ENCODE data around the gene CLDN6. TPM values are rescaled to one million over a fixed set of nuclear protein-coding genes. Genes with fewer than 3 reads are reported as not detected.

The CLDN6 gene
- total RNA-seq, 4 donors from 2014 or later: not detected

DNA sequence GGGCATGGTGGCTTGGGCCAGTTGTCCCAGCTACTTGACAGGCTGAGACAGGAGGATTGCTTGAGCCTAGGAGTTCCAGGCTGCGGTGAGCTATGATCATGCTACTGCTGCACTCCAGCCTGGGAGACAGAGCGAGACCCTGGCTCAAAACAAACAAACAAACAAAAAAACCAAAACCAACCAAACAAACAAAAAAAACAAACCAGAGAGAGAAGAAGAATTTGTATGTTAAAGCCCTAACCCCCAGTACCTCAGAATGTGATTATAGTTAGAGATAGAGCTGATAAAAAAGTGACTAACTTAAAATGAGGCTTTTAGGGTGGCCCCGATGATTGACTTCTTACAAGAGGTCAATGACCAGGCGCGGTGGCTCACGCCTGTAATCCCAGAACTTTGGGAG, 26.7 kb upstream of the CLDN6 start:
- no peak for DNase-seq
- no peaks in the 10 kb centered on the region for H3K36me3 ChIP-seq
- no peak overlapping the region for H3K27ac ChIP-seq
- intact Hi-C loops (cut with DNase I): no loop called here
- no peak overlapping the region for H3K4me3 ChIP-seq (replicated peaks in 1 of 3)
- TF ChIP-seq, protein P1, sequence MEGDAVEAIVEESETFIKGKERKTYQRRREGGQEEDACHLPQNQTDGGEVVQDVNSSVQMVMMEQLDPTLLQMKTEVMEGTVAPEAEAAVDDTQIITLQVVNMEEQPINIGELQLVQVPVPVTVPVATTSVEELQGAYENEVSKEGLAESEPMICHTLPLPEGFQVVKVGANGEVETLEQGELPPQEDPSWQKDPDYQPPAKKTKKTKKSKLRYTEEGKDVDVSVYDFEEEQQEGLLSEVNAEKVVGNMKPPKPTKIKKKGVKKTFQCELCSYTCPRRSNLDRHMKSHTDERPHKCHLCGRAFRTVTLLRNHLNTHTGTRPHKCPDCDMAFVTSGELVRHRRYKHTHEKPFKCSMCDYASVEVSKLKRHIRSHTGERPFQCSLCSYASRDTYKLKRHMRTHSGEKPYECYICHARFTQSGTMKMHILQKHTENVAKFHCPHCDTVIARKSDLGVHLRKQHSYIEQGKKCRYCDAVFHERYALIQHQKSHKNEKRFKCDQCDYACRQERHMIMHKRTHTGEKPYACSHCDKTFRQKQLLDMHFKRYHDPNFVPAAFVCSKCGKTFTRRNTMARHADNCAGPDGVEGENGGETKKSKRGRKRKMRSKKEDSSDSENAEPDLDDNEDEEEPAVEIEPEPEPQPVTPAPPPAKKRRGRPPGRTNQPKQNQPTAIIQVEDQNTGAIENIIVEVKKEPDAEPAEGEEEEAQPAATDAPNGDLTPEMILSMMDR (IDR thresholded peaks at IDR 0.05): no peak
- TF ChIP-seq POLR2A (IDR thresholded peaks at IDR 0.05): no peak
- H3K27me3 ChIP-seq: peaks cover 31% of the 10 kb centered on the region
- H3K9me3 ChIP-seq: no peaks in the 10 kb centered on the region
- WGBS, 2 donors: 86 to 89% methylated on average over 6 of the region's 6 CpGs
- peaks cover 10 to 20% of the 10 kb centered on the region in 2 donors for H3K4me1 ChIP-seq

DNA sequence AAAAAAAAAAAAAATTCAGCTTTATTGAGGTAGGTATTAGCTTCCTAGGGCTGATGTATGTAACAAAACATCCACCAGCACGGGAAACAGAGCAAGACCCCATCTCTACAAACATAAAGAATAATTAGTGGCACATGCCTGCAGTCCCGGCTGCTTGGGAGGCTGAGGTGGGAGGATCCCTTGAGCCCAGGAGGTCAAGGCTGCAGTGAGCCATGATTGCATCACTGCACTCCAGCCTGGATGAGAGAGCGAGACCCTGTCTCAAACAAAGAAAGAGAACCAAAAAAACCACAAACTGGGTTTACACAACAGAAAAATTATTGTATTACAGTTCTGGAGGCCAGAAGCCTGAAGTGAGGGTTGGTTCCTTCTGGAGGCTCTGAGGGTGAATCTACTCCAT, 24.4 kb upstream of the CLDN6 start:
- no peak overlapping the region for H3K4me3 ChIP-seq (replicated peaks in 1 of 3)
- no peak overlapping the region for H3K27ac ChIP-seq
- intact Hi-C loops (cut with DNase I): no loop called here
- no peaks in the 10 kb centered on the region for H3K9me3 ChIP-seq
- H3K36me3 ChIP-seq: no peaks in the 10 kb centered on the region
- DNase-seq: no peak
- peaks cover 13 to 26% of the 10 kb centered on the region in 2 donors for H3K4me1 ChIP-seq
- WGBS, 2 donors: 83 to 91% methylated on average over 3 of the region's 3 CpGs
- no peak for TF ChIP-seq POLR2A (IDR thresholded peaks at IDR 0.05)
- TF ChIP-seq, protein P1 (IDR thresholded peaks at IDR 0.05): no peak
- H3K27me3 ChIP-seq: peaks cover 31% of the 10 kb centered on the region

DNA sequence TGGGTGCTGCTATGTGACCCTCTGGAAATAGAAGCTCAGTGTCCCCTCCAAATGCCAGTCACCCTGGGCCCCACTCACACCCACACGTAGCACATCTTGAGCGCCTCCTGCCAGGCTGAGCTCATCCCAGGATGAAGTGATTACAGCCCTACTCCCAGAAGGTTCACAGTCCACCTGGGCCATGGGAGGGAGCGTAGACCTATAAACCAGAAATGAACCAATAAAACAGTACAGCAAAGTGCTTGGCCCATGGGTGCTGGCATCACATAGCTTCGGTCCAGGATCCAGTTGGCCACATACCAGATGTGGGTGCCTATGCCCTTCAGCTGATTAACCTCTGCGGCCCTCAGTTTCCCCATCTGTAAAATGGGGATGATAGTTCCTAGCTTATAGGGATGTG, 20.9 kb upstream of the CLDN6 start:
- Histone ChIP-seq H3K9me3 (no peaks in the 10 kb centered on the region), H3K4me1 (peaks cover 3 to 14% of the 10 kb centered on the region in 2 donors), H3K27me3 (peaks cover under 1% of the 10 kb centered on the region), H3K4me3 (replicated peaks in 1 of 3) (no peak overlapping the region), H3K36me3 (no peaks in the 10 kb centered on the region), H3K27ac (no peak overlapping the region)
- 82 to 83% methylated on average over 5 of the region's 5 CpGs for WGBS, 2 donors
- intact Hi-C loops (cut with DNase I): no loop called here
- no peak for TF ChIP-seq POLR2A (IDR thresholded peaks at IDR 0.05)
- TF ChIP-seq, protein P1 (IDR thresholded peaks at IDR 0.05): no peak
- DNase-seq: no peak

DNA sequence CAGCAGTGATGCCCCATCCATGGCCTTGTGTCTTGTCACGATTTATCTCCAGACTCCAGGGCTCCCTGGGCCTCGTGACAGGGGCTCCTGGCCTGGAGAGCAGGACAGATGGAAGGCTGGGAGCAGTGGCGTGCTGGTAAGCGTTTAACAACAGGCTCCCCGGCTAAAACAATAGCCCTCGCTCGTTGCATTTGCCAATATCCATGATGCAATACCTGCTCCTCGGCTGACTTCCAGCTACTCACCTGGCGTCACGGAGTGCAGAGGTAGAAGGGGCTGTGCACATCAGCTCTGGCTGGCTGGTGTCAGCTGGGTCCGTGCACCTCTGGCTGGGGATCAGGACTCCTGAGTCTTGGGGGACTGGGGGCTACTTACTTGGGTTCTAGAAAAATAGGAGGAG, 20.3 kb upstream of the CLDN6 start:
- Histone ChIP-seq H3K27ac (no peak overlapping the region), H3K36me3 (no peaks in the 10 kb centered on the region), H3K4me1 (peaks cover 3 to 14% of the 10 kb centered on the region in 2 donors), H3K4me3 (replicated peaks in 1 of 3) (no peak overlapping the region), H3K27me3 (no peaks in the 10 kb centered on the region), H3K9me3 (no peaks in the 10 kb centered on the region)
- intact Hi-C loops (cut with DNase I): no loop called here
- WGBS, 2 donors: 18 to 44% methylated on average over 4 to 11 of the region's 11 CpGs
- TF ChIP-seq, protein P1 (IDR thresholded peaks at IDR 0.05): no peak
- TF ChIP-seq POLR2A (IDR thresholded peaks at IDR 0.05): no peak
- DNase-seq: peak; percentile 76

DNA sequence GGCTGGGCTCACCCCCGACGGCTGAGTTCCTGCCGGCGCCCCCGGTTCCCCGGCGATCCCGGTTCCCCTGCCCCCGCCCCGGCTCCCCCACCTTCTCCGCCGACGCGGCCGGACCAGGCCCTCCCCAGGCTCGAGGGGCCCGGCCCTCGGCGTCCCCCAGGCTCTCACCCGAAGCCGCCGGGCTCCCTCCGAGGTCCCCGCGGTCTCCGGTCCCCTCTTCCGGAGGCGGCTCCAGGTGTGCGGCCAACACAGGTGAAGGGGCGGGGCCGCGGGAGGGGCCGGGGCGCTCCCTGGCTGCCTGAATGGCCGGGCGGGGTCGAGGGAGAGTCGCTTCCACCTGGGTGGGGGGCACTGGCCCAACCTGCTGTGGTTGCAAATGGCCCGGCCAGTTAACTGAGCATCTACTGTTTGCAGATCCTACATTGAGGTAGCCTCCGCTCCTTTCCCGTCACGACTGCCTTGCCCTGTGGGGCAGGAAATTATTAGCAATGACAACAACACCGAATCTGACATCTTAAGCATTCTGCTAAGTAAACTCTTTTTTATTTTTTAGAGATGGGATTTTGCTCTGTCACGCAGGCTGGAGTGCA, 18.8 kb upstream of the CLDN6 start, which contains the start of gene BICDL2:
TSS of gene BICDL2 (minus strand) at position 219 of the 590 bp plus-strand sequence. CDS start 1,448 bp downstream, outside the sequence.
- Histone ChIP-seq H3K27me3 (no peaks in the 10 kb centered on the region), H3K36me3 (no peaks in the 10 kb centered on the region), H3K4me1 (peaks cover 3 to 14% of the 10 kb centered on the region in 2 donors), H3K4me3 (replicated peaks in 1 of 3) (peak within 1 kb of the TSS in 2 of 3 donors; percentile 32 to 56), H3K9me3 (no peaks in the 10 kb centered on the region), H3K27ac (no peak within 1 kb of the TSS)
- peak; percentile 50 to 57 for DNase-seq
- WGBS, 2 donors: 21 to 22% methylated on average over 10 to 11 of the region's 44 CpGs
- no peak for TF ChIP-seq POLR2A (IDR thresholded peaks at IDR 0.05)
- TF ChIP-seq, protein P1 (IDR thresholded peaks at IDR 0.05): no peak
- intact Hi-C loops (cut with DNase I): no loop called here

Data from thyroid gland (tissue), 4 donors.